ENCODE results near the gene SLC7A1. TPM values are rescaled to one million over a fixed set of nuclear protein-coding genes. Genes with fewer than 3 reads are reported as not detected.

The SLC7A1 gene
- total RNA-seq, 1 donor from 2014 or later = 8.2 TPM

- DNase-seq (ENCODE audit: low spot score) = no peak
Measured at GRCh38 chr13:29583073-29583785, 12.3 kb downstream of the SLC7A1 start.

GRCh38 chr13:29582171-29582570 is 13.3 kb downstream of the SLC7A1 start:
- DNase-seq (ENCODE audit: low spot score) = no peak

GRCh38 chr13:29581666-29582065 is 13.8 kb downstream of the SLC7A1 start:
- DNase-seq (ENCODE audit: low spot score) = no peak

DNA sequence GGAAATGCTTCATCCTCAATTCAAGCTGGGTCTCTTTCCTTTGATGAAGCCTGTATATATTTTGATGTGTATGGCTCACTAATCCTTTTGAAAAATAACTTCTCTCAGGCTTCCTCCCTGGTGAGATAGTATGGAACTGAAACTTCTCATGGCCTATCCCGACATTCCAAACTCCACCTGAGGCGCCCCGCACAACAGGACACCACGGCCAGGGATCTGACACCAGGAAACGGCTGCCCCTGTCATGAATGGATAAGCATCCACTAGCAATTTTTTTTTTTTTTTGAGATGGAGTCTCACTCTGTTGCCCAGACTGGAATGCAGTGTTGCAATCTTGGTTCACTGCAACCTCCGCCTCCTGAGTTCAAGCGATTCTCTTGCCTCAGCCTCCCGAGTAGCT is 16.4 kb downstream of the SLC7A1 start:
- no peak for DNase-seq (ENCODE audit: low spot score)

DNA sequence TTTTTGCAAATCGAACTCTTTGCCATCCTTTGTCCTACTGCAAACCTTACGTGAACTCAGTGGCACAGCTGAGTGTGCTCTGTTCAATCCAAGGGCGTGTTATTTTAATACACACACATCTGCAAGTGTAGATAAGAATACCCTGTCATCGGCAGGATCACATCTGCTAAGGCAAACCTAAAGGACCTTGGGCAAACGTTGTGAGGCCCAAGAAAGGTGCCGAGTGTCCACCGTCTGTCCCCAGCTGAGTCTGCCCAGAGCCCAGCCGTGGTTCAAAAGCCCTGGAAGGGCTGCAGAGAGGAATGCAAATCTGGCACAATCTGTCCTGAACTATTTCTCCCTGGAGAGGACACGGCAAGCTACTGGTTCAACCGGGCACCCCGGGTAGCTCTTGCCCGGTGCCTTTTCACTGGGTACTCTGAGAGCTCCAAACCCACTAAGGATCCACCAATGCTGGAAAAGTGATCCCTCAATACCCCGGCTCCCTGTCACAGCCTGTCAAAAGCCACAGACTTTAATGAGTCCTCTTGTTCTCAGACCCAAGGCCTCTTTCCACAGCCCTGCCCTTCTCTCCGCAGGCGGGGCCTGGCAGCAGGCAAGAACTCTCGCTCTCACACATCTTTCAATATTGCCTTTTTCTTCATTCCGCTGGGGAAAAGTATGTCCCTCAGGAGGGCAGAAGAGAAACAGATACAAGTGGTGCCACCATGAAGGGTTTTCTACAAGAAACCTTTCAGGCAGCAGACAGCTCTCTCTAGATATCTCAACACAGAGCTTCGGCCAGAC is 17.0 kb downstream of the SLC7A1 start:
- no peak for DNase-seq (ENCODE audit: low spot score)

DNA sequence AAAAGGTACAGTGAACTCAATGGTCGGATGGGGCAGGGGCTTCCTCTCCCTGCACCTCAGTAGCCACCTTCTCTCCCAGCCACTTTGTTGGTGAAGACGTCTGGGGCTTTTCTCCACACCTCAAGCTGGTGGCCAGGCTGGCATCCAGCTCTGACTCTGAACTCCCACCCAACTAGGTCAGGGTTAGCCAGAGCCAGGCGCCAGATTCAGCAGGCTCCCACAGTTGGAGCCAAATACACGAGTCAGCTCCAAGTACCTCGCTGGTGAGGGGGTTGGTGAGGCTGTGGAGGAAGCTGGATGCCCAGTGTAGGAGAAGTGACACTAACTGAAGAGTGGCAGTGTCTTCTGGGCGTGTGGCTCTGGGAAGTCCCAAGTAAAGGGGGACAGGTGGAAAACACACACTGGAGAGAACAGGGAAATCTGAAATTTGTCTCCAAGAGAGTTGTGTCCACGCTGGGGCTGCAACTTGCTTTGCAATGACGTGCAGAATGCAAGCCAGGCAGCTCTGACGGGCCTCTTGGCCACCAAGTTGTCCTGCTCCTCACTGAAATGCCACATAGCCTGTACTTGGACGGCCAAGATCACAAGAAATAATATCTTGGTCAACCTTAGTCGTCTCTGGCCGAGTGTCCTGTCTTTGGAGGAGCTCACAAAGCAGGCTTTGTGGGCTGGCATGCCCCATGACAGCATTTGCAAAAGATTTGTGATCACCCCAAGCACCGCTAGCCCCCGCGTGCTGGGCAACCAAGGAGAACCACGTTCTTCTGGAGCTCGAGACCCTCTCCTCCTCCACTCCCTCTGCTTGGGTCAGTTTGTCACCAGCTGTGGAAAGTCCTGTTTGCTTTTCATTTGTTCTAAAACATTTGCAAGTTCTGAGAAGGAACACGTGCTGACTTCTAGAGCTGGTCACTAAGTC is 18.1 kb downstream of the SLC7A1 start:
- DNase-seq (ENCODE audit: low spot score) = no peak

GRCh38 chr13:29576581-29576980 is 18.9 kb downstream of the SLC7A1 start:
- DNase-seq (ENCODE audit: low spot score) = no peak

DNA sequence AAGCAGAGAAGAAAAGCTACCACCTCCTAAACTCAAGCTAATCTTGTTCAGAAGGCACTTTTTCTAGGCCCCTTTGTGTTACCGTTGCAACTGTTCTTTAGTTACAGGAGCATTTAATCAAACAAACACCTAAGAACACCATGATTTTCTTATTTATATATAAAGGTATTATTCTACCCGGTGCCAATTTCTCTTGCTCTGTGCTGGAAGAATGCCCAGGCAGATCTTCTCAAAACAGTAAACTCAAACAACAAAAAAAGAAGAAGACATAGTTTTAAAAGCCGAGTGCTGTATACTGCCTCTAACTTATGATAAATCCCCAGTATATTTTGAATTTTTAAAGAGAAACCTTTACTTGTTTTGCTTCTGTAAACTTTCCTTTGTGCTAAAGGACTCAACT is 20.4 kb downstream of the SLC7A1 start:
- no peak for DNase-seq (ENCODE audit: low spot score)

DNA sequence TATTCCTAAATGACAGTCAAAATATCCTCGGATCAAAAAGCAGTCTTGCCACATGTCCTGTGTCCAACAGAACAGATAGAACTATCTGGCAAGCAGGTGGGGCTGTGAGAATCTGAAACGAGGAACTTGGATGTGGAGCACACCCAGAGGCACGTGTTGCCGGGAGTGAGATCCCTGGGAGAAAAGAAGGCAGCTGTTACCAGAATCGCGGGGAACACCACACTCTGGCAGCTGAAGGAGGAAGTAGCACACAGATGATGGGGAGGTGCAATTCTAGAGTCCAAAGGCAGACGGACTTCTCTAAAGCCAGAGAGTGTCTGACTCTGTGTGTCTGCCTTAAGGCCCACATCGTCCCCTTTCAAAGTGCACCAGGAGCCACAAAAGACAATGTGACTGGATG is 22.3 kb downstream of the SLC7A1 start:
- DNase-seq (ENCODE audit: low spot score) = peak; percentile 34

DNA sequence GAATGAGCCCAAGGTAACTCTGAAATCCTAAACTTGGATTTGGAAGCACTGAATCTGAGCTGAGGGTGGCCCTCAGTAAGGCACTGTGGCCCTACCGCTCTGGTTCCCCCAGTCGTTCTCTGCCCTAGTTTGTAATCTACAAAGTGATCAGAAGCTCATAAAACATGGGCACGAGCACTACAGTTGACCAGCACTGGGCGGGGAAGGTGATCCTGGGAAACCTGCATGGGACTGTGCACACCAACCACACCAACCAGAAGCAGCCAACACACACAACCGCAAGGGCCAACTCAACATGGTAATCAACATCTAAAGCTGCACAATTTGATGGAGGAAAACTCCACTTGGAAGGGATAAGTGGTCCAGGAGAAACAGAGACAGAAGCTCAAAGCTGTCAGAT is 22.9 kb downstream of the SLC7A1 start:
- DNase-seq (ENCODE audit: low spot score) = no peak

GRCh38 chr13:29571876-29572570 is 23.5 kb downstream of the SLC7A1 start:
- DNase-seq (ENCODE audit: low spot score) = no peak

DNA sequence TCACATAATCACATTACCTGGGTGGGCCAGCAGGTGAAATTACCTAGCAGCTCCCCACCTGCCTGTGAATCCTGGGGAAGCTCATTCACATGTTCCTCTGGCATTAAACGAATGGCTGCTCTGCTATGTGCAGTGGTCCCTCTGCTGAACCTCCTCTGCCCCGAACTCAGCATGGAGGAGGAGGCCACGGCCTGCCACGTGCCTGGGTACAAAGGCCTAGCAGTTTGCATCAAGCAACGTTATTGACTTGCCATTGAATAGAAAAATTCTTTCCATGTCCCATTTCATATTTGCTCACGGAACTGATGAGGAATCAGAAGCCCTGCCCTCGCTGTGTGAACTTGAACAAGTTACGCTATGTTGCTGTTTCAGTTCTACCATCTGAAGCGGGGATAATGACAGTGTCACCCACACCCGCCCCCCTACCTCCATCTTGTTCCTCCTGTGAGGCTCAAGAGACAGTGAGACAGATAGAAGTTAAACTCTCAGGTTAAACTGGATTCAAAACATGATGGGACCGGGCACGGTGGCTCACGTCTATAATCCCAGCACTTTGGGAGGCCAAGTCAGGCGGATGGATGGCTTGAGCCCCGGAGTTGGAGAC is 25.3 kb downstream of the SLC7A1 start:
- no peak for DNase-seq (ENCODE audit: low spot score)

DNA sequence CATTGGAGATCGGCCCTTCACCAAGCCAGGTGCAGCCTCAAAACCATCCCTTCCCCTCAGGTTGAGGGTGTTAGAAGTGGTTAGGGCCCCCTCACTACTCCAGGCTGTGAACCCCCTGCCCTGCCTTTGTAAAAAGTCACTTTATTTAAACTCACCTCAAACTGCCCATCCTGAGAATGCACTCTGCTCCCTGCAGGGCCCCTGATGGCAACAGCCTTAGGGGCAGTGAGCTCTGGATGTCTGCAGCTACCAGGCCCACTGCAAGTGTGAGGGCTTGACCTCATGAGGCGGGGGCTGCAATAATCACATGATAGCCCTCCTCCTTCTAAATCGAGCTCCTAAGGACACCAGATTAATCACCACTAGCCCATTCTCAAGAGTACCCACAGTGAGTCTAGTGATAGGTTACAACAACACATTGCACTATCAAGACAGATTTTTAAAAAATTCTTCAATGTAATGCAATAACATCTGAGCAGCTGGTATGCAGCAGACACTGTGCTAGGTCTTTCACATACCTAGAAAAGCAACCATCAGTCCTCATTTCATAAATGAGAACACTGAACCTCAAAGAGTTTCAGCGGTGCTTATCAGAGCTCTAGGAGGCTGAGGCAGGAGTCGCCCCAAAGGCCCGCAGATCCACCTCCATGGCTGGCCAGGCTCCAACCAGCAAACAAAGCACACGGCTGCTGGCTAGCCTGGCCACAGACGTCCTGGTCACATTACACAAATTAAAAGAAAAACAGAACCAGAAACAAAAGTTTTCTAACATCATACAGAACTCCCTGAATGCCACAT is 26.0 kb downstream of the SLC7A1 start:
- DNase-seq (ENCODE audit: low spot score) = no peak

DNA sequence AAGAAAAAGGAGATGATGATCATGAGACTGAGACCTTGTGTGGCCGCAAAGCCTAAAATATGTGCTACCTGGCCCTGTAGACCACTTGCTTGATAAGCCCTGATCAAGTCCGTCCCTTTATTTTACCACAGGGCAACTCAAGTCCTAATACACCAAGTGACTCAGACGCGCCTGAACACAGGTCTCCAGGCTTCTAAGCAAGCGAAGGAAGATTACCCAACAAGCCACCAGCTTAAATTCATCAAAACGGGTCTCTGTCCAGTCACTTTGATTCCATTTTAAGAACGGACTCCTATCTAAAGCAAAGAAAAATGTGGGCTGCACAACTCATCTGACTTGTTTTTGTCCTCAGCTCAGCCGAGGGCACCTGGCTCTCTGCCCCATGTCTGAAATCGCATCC is 26.8 kb downstream of the SLC7A1 start:
- no peak for DNase-seq (ENCODE audit: low spot score)

- no peak for DNase-seq (ENCODE audit: low spot score)
Measured at GRCh38 chr13:29567411-29567810, 28.1 kb downstream of the SLC7A1 start.

DNA sequence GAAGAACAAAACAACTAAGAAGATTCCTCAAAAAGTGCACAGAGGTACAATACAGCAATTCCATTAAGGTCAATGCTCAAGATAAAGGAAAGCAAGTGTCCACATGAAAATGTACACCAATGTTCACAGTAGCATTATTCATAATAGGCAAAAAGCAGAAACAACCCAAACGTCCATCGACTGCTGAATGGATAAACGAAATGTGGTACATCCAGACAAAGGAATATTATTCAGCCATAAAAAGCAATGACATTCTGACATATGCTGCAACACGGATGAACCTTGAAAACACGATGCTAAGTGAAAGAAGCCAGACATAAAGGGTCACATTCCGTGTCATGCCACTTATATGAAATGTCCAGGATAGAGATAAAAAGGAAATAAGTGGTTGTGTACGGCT is 29.3 kb downstream of the SLC7A1 start:
- no peak for DNase-seq (ENCODE audit: low spot score)

DNA sequence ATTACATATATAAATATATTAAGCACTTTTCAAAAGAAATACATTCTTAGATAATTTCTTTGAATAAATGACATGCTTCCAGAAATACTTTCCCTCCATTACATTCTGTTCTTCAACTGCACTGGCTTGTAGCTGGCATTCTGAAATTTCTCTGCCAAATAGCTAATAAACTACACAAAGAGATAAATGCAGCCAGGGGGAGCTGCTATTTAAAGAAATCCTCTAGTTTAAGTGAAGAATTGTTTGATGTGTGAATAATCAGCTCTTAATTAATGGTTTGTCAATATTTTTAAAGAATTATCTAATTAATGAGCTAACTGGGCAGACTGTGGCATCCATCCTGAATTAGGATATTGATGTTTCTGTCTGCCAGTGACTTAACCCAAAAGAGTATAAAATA is 30.7 kb downstream of the SLC7A1 start:
- no peak for DNase-seq (ENCODE audit: low spot score)

DNA sequence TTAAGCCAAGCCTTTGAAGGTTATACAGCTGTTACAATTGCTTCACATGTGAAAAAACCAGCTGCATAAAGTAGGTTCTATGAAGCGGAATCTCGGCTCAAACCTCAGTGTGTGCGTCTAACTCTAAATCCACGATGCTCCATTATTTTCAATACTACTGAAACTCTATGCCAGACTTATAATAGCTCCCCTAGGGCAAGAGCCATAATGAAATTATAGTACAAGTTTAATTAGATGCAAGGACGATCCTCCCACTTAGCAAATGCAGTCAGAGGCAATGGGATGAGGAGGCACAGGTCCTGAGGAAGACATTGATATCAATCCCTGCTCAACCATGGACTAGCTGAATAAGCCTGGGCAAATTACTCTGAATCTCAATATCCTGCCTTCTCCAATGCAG is 31.1 kb downstream of the SLC7A1 start:
- no peak for DNase-seq (ENCODE audit: low spot score)

- no peak for DNase-seq (ENCODE audit: low spot score)
Measured at GRCh38 chr13:29563941-29564340, 31.5 kb downstream of the SLC7A1 start.

GRCh38 chr13:29562786-29563438 is 32.6 kb downstream of the SLC7A1 start:
- no peak for DNase-seq (ENCODE audit: low spot score)
